ENCODE results near the gene CDK1.

The CDK1 gene

DNA sequence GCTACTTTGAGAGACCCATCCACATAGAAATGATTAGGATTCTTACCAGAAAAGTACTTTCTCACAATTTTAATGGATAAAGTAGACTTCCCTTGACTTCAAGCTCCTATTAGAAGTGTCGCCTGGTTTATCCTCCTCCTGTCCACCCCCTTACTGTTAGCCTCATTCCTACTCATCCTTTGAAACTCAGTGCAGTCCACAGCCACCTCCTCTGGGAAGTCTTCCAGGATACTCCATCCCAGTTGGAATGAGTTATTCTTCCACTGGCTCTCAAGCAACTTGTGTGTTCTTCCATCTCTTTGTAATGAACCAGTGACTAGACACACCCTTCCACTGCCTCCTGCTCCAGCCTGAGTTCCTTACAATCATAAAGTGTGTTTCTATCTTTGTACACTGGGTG, 25.1 kb upstream of the CDK1 start:
- no peak overlapping the region for H3K27ac Mint-ChIP-seq
- H3K4me1 Mint-ChIP-seq, result no peaks in the 10 kb centered on the region
- DNase-seq (ENCODE audit: low spot score in 2 of 2) (no peak), ATAC-seq (ENCODE audit: low read depth) (no peak)
- H3K27me3 Mint-ChIP-seq, result peaks cover 16% of the 10 kb centered on the region
- H3K4me3 Mint-ChIP-seq, result no peak overlapping the region
- H3K36me3 Mint-ChIP-seq, result peaks cover 1% of the 10 kb centered on the region
- H3K9me3 Mint-ChIP-seq, result no peaks in the 10 kb centered on the region

DNA sequence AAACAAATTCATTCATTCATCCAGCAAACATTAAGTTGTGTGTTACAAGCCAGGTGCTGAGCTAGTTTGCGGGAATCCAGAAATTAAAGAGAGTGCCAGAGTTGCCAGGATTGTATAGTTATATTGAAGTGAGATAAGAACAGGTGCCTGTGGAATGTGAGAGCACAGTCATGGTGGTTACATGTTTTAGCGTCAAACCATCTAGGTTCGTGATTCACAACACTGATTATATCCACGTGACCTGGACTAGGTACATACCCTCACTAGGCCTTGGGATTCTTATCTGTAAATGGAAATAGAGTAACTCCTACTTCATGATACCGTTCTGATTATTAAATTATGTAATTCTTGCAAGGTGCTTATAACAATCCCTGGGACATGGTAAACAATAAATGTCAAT, 24.5 kb upstream of the CDK1 start:
- ATAC-seq (ENCODE audit: low read depth) (no peak), DNase-seq (ENCODE audit: low spot score in 2 of 2) (no peak)
- Mint-ChIP-seq H3K4me3 (no peak overlapping the region), H3K27me3 (peaks cover 14% of the 10 kb centered on the region), H3K9me3 (no peaks in the 10 kb centered on the region), H3K27ac (no peak overlapping the region), H3K36me3 (peaks cover 1% of the 10 kb centered on the region), H3K4me1 (no peaks in the 10 kb centered on the region)

DNA sequence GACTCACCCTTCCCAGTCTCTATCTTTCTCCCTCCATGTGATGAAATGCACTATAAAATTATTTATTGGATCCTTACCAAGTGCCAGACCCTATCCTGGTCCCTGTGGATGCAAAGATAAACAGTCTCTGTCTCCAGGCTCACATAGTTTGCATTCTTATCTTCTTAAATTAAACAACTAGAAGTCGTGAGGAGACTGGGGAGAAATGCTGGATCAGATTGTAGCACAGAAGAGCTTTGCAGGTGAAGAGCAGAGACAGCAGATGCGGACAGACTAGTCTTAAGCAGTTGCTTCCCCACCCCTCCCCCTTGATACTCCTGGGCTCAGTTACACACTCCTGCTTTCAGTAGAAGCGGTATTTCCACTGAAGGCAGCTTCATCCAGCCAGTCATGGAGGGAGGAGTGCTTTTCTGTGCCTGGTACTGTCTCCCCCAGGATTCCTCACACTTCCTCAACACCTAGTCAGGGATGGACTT, 20.8 kb upstream of the CDK1 start:
- Mint-ChIP-seq H3K36me3 (peaks cover 1% of the 10 kb centered on the region), H3K4me3 (no peak overlapping the region), H3K27ac (no peak overlapping the region), H3K9me3 (no peaks in the 10 kb centered on the region), H3K27me3 (peaks cover 12% of the 10 kb centered on the region), H3K4me1 (no peaks in the 10 kb centered on the region)
- ATAC-seq (ENCODE audit: low read depth) (no peak), DNase-seq (ENCODE audit: low spot score in 2 of 2) (no peak)

DNA sequence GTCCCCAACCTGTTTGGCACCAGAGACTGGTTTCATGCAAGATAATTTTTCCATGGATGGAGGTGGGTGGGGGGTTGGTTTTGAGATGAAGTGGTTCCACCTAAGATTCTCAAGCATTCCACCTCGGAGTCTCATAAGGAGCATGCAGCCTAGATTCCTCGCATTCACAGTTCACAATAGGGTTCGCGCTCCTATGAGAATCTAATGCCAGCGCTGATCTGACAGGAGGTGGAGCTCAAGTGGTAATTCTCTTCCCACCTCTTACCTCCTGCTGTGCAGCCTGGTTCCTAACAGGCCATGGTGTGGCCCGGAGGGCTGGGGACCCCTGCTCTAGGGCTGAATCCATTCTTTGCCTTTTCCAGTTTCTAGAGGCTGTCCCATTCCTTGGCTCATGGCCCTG, 19.1 kb upstream of the CDK1 start:
- Mint-ChIP-seq H3K4me1 (no peaks in the 10 kb centered on the region), H3K4me3 (no peak overlapping the region), H3K27ac (no peak overlapping the region), H3K36me3 (peaks cover 1% of the 10 kb centered on the region), H3K9me3 (no peaks in the 10 kb centered on the region), H3K27me3 (peaks cover 9% of the 10 kb centered on the region)
- no peak for ATAC-seq (ENCODE audit: low read depth)
- no peak for DNase-seq (ENCODE audit: low spot score in 2 of 2)

DNA sequence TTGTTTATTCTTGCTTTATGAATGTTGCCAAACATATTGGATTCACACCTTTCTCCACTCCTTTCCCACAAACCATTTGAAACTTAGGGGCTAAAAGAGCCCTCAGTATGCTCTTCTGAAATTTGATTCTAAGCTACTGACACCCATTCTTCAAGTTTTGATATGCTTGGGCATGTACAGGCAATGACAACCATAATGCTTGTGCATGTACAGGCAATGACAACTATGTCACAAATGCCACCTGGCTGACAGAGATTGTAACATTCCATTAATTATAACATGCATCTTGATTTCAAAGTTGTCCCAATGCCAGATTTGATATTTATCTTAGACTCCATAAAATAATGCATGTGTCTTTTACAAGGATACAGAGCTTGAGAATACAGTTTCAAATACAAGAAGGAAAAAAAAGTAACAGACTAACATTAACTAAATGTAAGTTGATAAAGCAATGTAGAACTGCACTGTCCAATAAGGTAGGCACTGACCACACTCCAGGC, 17.5 kb upstream of the CDK1 start:
- H3K9me3 Mint-ChIP-seq, result peaks cover 2% of the 10 kb centered on the region
- H3K36me3 Mint-ChIP-seq, result peaks cover 1% of the 10 kb centered on the region
- H3K4me1 Mint-ChIP-seq, result peaks cover 2% of the 10 kb centered on the region
- DNase-seq (ENCODE audit: low spot score in 2 of 2) (no peak), ATAC-seq (ENCODE audit: low read depth) (no peak)
- H3K27me3 Mint-ChIP-seq, result peaks cover 7% of the 10 kb centered on the region
- H3K4me3 Mint-ChIP-seq, result no peak overlapping the region
- H3K27ac Mint-ChIP-seq, result no peak overlapping the region

DNA sequence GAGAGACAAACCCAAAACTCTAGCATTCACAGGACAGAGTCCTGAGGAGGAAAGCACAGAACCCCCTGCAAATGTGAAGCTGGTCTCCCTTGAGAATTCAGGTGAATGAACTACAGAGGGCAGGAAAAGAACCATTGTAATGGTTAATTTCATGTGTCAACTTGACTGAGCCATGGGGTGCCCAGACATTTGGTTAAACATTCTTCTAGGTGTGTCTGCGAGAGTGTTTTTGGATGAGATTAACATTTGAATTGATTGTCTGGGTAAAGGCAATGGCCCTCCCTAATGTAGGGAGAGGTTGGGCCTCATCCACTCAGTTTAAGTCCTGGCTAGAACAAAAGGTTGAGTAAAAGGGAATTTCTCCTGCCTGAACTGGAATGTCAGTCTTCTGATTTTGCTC, 15.7 kb upstream of the CDK1 start:
- peaks cover 2% of the 10 kb centered on the region for H3K4me1 Mint-ChIP-seq
- DNase-seq (ENCODE audit: low spot score in 2 of 2) (no peak), ATAC-seq (ENCODE audit: low read depth) (no peak)
- no peak overlapping the region for H3K27ac Mint-ChIP-seq
- H3K27me3 Mint-ChIP-seq, result no peaks in the 10 kb centered on the region
- no peak overlapping the region for H3K4me3 Mint-ChIP-seq
- H3K9me3 Mint-ChIP-seq, result peaks cover 2% of the 10 kb centered on the region
- no peaks in the 10 kb centered on the region for H3K36me3 Mint-ChIP-seq

DNA sequence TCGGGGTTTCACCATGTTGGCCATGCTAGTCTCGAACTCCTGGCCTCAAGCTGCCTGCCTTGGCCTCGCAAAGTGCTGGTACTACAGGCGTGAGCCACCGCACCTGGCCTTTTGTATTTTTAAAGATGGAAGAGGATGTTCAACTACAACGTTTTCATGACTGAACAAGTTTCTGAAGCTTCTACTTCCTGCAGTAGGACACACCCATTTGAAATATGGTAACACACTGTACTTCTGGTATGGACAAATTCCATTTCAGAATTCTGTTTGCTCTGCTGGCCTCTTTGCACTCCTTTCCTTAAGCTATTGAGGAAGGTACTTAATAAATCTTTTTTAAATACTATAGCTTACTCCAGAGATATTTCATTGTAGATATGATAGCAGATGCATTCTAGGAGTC, 10.9 kb upstream of the CDK1 start:
- DNase-seq (ENCODE audit: low spot score in 2 of 2) (no peak), ATAC-seq (ENCODE audit: low read depth) (no peak)
- Mint-ChIP-seq H3K36me3 (no peaks in the 10 kb centered on the region), H3K9me3 (peaks cover 2% of the 10 kb centered on the region), H3K4me3 (no peak overlapping the region), H3K27ac (no peak overlapping the region), H3K27me3 (no peaks in the 10 kb centered on the region), H3K4me1 (peaks cover 6% of the 10 kb centered on the region)

DNA sequence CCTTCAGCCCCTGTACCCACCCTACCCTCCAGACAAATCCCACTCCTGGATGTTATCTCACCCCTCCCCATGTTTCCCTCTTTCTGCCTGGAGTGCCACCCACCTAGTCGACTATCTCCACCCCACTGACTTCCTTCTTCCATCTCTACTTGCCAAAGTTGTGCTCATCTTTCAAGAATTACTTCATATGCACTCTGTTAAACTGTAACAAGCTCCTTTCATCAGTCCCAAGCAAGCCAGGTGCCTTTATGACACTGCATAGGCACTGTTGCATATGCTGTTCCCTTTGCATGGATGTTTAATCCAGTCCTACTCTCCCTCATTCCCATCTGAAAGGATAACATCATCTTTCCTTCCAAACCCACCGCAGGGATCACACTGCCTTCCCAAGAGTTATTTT, 8.9 kb upstream of the CDK1 start:
- peaks cover 6% of the 10 kb centered on the region for H3K4me1 Mint-ChIP-seq
- H3K27ac Mint-ChIP-seq, result no peak overlapping the region
- no peak for ATAC-seq (ENCODE audit: low read depth)
- DNase-seq (ENCODE audit: low spot score in 2 of 2), result no peak
- H3K36me3 Mint-ChIP-seq, result no peaks in the 10 kb centered on the region
- H3K9me3 Mint-ChIP-seq, result peaks cover 2% of the 10 kb centered on the region
- no peak overlapping the region for H3K4me3 Mint-ChIP-seq
- no peaks in the 10 kb centered on the region for H3K27me3 Mint-ChIP-seq

DNA sequence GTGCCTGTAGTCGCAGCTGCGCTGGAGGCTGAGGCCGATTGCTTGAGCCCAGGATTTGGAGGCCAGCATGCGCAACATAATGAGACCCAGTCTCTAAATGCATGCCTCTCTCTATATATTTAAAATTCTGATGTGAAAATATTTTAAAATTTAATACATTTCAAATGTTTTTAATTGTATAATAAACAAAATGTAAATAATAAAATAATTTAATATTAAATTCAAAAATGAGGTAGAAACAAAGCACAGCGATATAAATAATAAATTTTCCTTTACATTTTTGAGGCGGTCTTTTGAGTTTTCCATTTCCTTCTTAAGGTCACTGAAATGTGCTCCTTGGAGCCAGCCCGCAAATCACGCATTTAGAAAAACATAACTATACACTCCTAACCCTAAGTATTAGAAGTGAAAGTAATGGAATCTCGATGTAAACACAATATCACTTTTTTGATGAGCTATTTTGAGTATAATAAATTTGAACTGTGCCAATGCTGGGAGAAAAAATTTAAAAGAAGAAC, 523 bp upstream of the CDK1 start:
- Mint-ChIP-seq H3K27ac (peak overlapping the region; percentile 29), H3K36me3 (no peaks in the 10 kb centered on the region), H3K4me1 (peaks cover 2% of the 10 kb centered on the region), H3K27me3 (peaks cover 2% of the 10 kb centered on the region), H3K9me3 (no peaks in the 10 kb centered on the region), H3K4me3 (peak overlapping the region; percentile 91)
- ATAC-seq (ENCODE audit: low read depth) (no peak), DNase-seq (ENCODE audit: low spot score in 2 of 2) (no peak)

DNA sequence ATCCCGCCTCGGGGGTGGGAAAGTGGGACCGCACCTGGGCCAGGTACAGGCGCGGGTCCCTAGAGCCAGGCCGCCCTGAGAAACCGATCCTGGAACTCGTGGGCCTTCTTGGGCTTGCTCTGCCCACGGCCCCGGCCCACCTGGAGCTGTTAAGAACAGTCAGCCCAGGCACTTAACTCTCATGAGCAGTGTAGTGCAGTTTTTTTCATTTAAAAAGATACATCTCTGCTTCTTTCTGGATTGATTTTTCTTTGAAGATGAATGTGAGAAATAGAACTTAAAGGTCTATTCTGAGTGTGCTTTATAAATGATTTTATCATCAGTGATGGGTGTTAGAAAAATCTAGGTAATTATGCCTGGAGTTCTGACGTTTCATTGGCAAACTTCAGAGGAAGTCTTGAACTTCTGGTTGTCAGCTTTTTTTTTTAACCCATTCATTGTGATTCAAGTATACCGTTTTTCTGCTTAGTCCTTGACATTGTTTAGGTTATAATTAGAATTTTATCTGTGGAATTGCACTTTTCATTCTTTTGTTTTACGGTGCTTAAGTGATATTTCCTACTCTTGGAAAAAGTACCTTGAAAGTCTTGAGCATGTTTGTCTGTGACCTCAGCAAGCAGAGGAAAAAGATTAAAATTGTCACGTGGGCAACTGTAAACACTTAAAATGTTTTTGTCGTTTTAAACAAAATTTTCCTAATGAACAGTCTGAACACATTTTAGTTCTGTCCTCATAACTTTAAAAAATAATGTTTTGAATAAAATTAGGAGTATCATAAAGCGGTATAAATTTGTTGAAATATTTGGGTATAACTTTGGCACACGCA, 906 bp downstream of the CDK1 start:
- Mint-ChIP-seq H3K9me3 (no peaks in the 10 kb centered on the region), H3K27me3 (peaks cover 2% of the 10 kb centered on the region), H3K36me3 (no peaks in the 10 kb centered on the region), H3K4me1 (peaks cover 2% of the 10 kb centered on the region), H3K27ac (no peak overlapping the region), H3K4me3 (peak overlapping the region; percentile 91)
- ATAC-seq (ENCODE audit: low read depth) (peak; percentile 6), DNase-seq (ENCODE audit: low spot score in 2 of 2) (no peak)

DNA sequence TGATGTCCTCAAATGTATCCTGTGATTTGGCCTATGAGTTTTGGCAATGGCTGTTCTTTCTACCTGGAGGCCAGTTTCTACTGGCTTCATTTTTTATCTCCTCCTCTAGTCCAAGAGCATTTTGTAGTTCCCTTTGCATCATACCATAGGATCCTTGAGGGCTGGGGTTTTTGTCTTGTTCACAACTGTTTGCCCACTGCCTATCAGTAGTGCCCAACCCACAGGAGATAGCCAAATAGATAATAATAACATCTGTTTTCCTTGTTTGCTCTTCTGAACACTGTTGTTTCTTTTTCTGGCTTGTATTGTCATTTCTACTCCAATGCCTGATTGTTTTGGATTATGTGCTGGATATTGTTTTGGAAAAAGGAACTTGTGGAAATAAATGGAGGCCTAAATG, 3.4 kb downstream of the CDK1 start:
- H3K4me1 Mint-ChIP-seq, result peaks cover 2% of the 10 kb centered on the region
- no peaks in the 10 kb centered on the region for H3K27me3 Mint-ChIP-seq
- peak overlapping the region; percentile 39 for H3K27ac Mint-ChIP-seq
- H3K9me3 Mint-ChIP-seq, result no peaks in the 10 kb centered on the region
- no peaks in the 10 kb centered on the region for H3K36me3 Mint-ChIP-seq
- no peak overlapping the region for H3K4me3 Mint-ChIP-seq
- ATAC-seq (ENCODE audit: low read depth) (no peak), DNase-seq (ENCODE audit: low spot score in 2 of 2) (no peak)

DNA sequence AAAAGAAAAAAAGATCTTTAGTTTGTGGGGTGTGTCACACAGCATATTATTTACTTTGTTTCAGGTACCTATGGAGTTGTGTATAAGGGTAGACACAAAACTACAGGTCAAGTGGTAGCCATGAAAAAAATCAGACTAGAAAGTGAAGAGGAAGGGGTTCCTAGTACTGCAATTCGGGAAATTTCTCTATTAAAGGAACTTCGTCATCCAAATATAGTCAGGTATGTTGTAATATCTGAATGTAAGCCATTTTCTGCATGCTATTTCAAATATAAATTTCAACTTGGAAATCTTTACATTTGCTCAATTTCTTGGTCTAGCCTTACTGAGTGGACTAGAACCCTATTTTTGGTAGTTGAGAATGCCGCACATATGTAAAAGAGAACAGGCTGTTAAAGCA, 6.4 kb downstream of the CDK1 start:
- Mint-ChIP-seq H3K27me3 (no peaks in the 10 kb centered on the region), H3K27ac (no peak overlapping the region), H3K4me1 (no peaks in the 10 kb centered on the region), H3K36me3 (no peaks in the 10 kb centered on the region), H3K9me3 (no peaks in the 10 kb centered on the region), H3K4me3 (no peak overlapping the region)
- no peak for DNase-seq (ENCODE audit: low spot score in 2 of 2)
- no peak for ATAC-seq (ENCODE audit: low read depth)

DNA sequence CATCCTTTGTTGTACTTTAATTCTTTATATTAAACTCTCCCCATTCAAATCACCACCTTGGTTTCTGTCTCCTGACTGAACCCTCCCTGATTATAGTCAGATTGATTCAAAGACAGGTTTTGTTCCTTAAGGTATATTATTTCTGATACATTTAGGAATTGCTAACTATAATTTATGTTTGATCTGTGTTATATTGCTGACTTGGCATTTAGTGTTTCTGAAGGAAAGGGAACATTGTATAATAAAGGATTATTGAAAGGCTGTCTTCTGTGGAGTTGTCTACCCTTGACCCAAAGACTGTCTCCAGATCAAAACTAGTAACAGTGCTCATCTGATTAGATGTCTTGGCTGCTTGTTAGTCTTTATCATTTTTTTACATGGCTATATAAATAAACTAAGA, 10.3 kb downstream of the CDK1 start:
- Mint-ChIP-seq H3K27me3 (no peaks in the 10 kb centered on the region), H3K36me3 (no peaks in the 10 kb centered on the region), H3K4me3 (no peak overlapping the region), H3K4me1 (peaks cover 9% of the 10 kb centered on the region), H3K9me3 (no peaks in the 10 kb centered on the region), H3K27ac (peak overlapping the region; percentile 28)
- DNase-seq (ENCODE audit: low spot score in 2 of 2) (no peak), ATAC-seq (ENCODE audit: low read depth) (no peak)

DNA sequence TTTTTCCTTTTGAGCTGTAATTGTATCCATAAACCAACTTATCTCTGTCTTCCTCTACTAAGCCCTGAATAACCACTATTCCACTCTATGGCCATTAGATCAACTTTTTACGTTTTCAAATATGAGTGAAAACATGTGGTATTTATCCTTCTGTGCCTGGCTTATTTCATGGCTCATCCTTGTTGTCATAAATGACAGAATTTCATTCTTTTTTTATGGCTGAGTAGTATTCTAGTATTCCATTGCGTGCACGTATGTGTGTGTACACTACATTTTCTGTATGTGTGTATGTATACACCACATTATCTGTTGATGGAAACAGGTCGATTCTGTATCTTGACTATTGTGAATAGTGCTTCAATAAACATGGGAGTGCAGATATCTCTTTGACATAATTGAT, 11.1 kb downstream of the CDK1 start:
- no peak overlapping the region for H3K27ac Mint-ChIP-seq
- H3K36me3 Mint-ChIP-seq, result no peaks in the 10 kb centered on the region
- H3K4me1 Mint-ChIP-seq, result peaks cover 9% of the 10 kb centered on the region
- H3K9me3 Mint-ChIP-seq, result no peaks in the 10 kb centered on the region
- H3K27me3 Mint-ChIP-seq, result no peaks in the 10 kb centered on the region
- ATAC-seq (ENCODE audit: low read depth) (no peak), DNase-seq (ENCODE audit: low spot score in 2 of 2) (no peak)
- no peak overlapping the region for H3K4me3 Mint-ChIP-seq

DNA sequence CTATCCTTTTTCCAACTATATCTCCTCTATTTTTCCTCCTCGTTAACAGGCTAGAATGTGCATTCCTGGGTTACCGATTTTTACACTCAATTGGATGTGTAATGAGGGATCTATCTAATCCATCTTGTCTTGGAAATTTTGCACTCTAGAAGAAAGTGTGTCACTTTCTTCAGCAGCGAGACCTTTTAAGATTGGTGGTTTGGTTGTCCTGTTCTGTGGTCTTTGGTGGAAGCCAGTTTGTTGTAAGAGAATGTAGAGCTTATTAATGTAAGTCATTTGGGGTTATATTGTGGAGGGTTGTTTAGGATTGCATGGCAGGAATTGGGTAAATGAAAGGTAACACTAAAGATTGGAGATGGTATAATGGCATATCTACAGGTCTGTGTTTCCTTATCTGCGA, 16.7 kb downstream of the CDK1 start:
- H3K36me3 Mint-ChIP-seq, result no peaks in the 10 kb centered on the region
- DNase-seq (ENCODE audit: low spot score in 2 of 2), result no peak
- no peak overlapping the region for H3K4me3 Mint-ChIP-seq
- no peak for ATAC-seq (ENCODE audit: low read depth)
- H3K9me3 Mint-ChIP-seq, result no peaks in the 10 kb centered on the region
- H3K4me1 Mint-ChIP-seq, result peaks cover 7% of the 10 kb centered on the region
- H3K27me3 Mint-ChIP-seq, result no peaks in the 10 kb centered on the region
- no peak overlapping the region for H3K27ac Mint-ChIP-seq

Data from memory B cell (primary cell).